Measurements from ENCODE around the gene ZFP1. TPM values are rescaled to one million over a fixed set of nuclear protein-coding genes. Genes with fewer than 3 reads are reported as not detected.

ZFP1 gene
- polyA plus RNA-seq, 1 of the 3 experiments (the other 2 are of a cell fraction) = 3.0 TPM

- Histone ChIP-seq H2AFZ (ENCODE audit: low read depth) (no peak overlapping the region), H3K9me3 (no peaks in the 10 kb centered on the region), H3F3A (replicated peaks; ENCODE audit: insufficient read depth) (peaks cover 25% of the 10 kb centered on the region), H3K9ac (no peak overlapping the region), H3K9me2 (no peaks in the 10 kb centered on the region), H3K4me2 (no peak overlapping the region), H4K20me1 (ENCODE audit: insufficient read depth) (0 out of 2 replicates have a peak, but pooled peaks cover 2% of the 10 kb centered on the region), H3K4me3 (ENCODE audit: low read depth in 2 of 2, low read length in 1 of 2) (no peak overlapping the region), H3K4me1 (ENCODE audit: control insufficient read depth in 1 of 2, insufficient read depth in 2 of 2, low read depth in 1 of 2, low read length in 1 of 2) (peaks cover 41 to 66% of the 10 kb centered on the region in 2 experiments; a peak in 3 of 4 replicates), H3K27ac (ENCODE audit: low read depth in 2 of 2, low read length in 1 of 2) (peak overlapping the region; percentile 8 to 97; a peak in 3 of 4 replicates), H3K36me3 (replicated peaks in 1 of 2; ENCODE audit: control insufficient read depth in 1 of 2, insufficient read depth in 2 of 2, low read length in 1 of 2) (no peaks in the 10 kb centered on the region), H3K79me2 (ENCODE audit: insufficient read depth) (0 out of 2 replicates have a peak, but pooled peaks cover 11% of the 10 kb centered on the region), H3K27me3 (ENCODE audit: insufficient read depth) (no peaks in the 10 kb centered on the region)
- peak; percentile 67 for TF ChIP-seq REST (IDR thresholded peaks at IDR 0.05; ENCODE audit: low read depth, low read length)
- TF ChIP-seq RXRA (IDR thresholded peaks at IDR 0.05; ENCODE audit: borderline replicate concordance, low read depth) = no peak
- ChIA-PET POLR2A (interaction anchor here (0.7 to 1.2 kb wide), 4 partner anchors 10 to 108 kb away, joined by 3 to 5 read pairs (median 4); partner anchors contain the start of genes LDHD and ZNRF1), CTCF (interaction anchor here (0.8 to 8.5 kb wide), 6 partner anchors 10 to 122 kb away, joined by 3 to 182 read pairs (median 4); partner anchors contain the start of genes WDR59 and ZNRF1)
- WGBS (ENCODE audit: low lambda C conversion rate) = 90% methylated on average over 18 of the region's 20 CpGs
- DNase-seq = no peak
Observed at GRCh38 chr16:75106351-75107274, 41.7 kb upstream of the ZFP1 start.

GRCh38 chr16:75107505-75107904 is 40.8 kb upstream of the ZFP1 start:
- WGBS (ENCODE audit: low lambda C conversion rate) = 89% methylated on average over 2 of the region's 10 CpGs
- POLR2A ChIA-PET = no interaction called here
- Histone ChIP-seq H3K4me3 (ENCODE audit: low read depth in 2 of 2, low read length in 1 of 2) (no peak overlapping the region), H3K79me2 (ENCODE audit: insufficient read depth) (0 out of 2 replicates have a peak, but pooled peaks cover 11% of the 10 kb centered on the region), H3K9me3 (no peaks in the 10 kb centered on the region), H3F3A (replicated peaks; ENCODE audit: insufficient read depth) (peaks cover 25% of the 10 kb centered on the region), H3K9me2 (no peaks in the 10 kb centered on the region), H4K20me1 (ENCODE audit: insufficient read depth) (no peaks in the 10 kb centered on the region), H2AFZ (ENCODE audit: low read depth) (no peak overlapping the region), H3K36me3 (replicated peaks in 1 of 2; ENCODE audit: control insufficient read depth in 1 of 2, insufficient read depth in 2 of 2, low read length in 1 of 2) (no peaks in the 10 kb centered on the region), H3K4me2 (no peak overlapping the region), H3K9ac (no peak overlapping the region), H3K27ac (ENCODE audit: low read depth in 2 of 2, low read length in 1 of 2) (no peak overlapping the region), H3K4me1 (ENCODE audit: control insufficient read depth in 1 of 2, insufficient read depth in 2 of 2, low read depth in 1 of 2, low read length in 1 of 2) (peaks cover 41 to 68% of the 10 kb centered on the region in 2 experiments; a peak in 3 of 4 replicates), H3K27me3 (ENCODE audit: insufficient read depth) (no peaks in the 10 kb centered on the region)
- no peak for DNase-seq
- CTCF ChIA-PET = interaction anchor here (1.4 to 8.5 kb wide), 2 partner anchors 110 to 245 kb away, joined by 3 to 182 read pairs; partner anchors contain the start of gene ZNRF1
- no peak for TF ChIP-seq EP300 (IDR thresholded peaks at IDR 0.05; ENCODE audit: borderline replicate concordance in 1 of 2, low read depth in 1 of 2, low read length in 1 of 2)
- TF ChIP-seq GABPA (IDR thresholded peaks at IDR 0.05; ENCODE audit: low read depth) = no peak
- no peak for TF ChIP-seq RFX5 (IDR thresholded peaks at IDR 0.05; ENCODE audit: low read length)
- no peak for TF ChIP-seq REST (IDR thresholded peaks at IDR 0.05; ENCODE audit: low read depth, low read length)
- TF ChIP-seq EZH2phosphoT487 (IDR thresholded peaks at IDR 0.05; ENCODE audit: borderline replicate concordance, low read depth) = no peak
- TF ChIP-seq MEF2A (IDR thresholded peaks at IDR 0.05; ENCODE audit: borderline replicate concordance, low read depth) = no peak
- TF ChIP-seq NRF1 (IDR thresholded peaks at IDR 0.05; ENCODE audit: low read depth, low read length) = no peak
- no peak for TF ChIP-seq GATA2 (CRISPR knock-in tag; IDR thresholded peaks at IDR 0.05)
- TF ChIP-seq, protein P1, sequence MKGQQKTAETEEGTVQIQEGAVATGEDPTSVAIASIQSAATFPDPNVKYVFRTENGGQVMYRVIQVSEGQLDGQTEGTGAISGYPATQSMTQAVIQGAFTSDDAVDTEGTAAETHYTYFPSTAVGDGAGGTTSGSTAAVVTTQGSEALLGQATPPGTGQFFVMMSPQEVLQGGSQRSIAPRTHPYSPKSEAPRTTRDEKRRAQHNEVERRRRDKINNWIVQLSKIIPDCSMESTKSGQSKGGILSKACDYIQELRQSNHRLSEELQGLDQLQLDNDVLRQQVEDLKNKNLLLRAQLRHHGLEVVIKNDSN (IDR thresholded peaks at IDR 0.05; ENCODE audit: borderline replicate concordance, low read depth) = no peak
- TF ChIP-seq, protein P2, sequence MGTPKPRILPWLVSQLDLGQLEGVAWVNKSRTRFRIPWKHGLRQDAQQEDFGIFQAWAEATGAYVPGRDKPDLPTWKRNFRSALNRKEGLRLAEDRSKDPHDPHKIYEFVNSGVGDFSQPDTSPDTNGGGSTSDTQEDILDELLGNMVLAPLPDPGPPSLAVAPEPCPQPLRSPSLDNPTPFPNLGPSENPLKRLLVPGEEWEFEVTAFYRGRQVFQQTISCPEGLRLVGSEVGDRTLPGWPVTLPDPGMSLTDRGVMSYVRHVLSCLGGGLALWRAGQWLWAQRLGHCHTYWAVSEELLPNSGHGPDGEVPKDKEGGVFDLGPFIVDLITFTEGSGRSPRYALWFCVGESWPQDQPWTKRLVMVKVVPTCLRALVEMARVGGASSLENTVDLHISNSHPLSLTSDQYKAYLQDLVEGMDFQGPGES (IDR thresholded peaks at IDR 0.05; ENCODE audit: low read depth, low read length) = no peak
- TF ChIP-seq JUND (IDR thresholded peaks at IDR 0.05) = no peak
- no peak for TF ChIP-seq FOXM1 (IDR thresholded peaks at IDR 0.05; ENCODE audit: low read depth)
- TF ChIP-seq TAF1 (IDR thresholded peaks at IDR 0.05; ENCODE audit: borderline replicate concordance, low read depth, low read length) = no peak
- no peak for TF ChIP-seq TEAD4 (IDR thresholded peaks at IDR 0.05; ENCODE audit: borderline replicate concordance, insufficient read depth)

Measured in SK-N-SH (cell line).